Measurements from ENCODE around the gene CRMP1. TPM values are rescaled to one million over a fixed set of nuclear protein-coding genes. Genes with fewer than 3 reads are reported as not detected.

Gene CRMP1
- total RNA-seq, 2 experiments from 2014 or later = 0.12 to 0.15 TPM

DNA sequence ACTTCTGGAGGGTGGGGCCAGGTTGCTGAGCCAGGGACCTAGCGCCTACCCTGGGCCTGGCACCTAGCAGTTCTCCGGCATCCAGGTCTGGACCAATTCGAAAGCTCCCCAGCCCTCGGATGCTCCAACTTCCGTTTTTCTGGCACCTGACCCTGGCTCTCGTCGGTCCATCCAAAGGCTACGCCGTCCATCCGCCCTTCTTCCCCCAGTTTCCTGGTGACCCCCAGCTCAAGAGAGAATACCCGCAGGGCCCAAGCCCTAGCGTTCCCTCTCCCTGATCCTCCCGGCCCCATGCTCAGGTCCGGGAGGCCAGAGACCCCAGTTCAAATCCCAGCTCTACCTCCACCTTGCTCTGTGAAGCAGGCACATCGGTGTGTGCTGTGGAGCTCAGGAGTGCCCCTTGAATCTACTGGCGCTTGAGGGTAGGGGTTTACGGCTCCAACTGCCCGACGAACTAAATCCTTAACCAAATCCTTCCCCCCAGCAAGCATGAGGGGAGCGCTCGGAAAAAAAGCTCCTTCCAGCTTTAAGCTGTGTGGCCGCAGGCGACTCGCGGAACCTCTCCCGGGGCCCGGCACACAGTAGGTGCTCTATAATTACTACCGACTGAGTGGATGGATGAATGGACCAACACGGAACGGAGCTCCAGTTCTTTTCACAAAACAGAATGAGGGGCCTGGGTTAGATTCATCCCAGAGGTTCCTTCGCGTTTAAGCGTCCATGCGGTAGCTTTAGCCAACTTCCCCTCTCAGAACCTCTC is 1.1 kb downstream of the CRMP1 start:
- Mint-ChIP-seq H3K4me1 (peaks cover 4% of the 10 kb centered on the region), H3K27ac (peak overlapping the region; percentile 1), H3K36me3 (ENCODE audit: low read depth) (no peaks in the 10 kb centered on the region), H3K9me3 (no peaks in the 10 kb centered on the region), H3K4me3 (no peak overlapping the region), H3K27me3 (peaks cover 57% of the 10 kb centered on the region)
- ChIA-PET CTCF (interaction anchor here (1.5 kb wide), 1 partner anchor 21 kb away, joined by 3 read pairs; no protein-coding TSS in a partner anchor), POLR2A (no interaction called here)
- DNase-seq = no peak

DNA sequence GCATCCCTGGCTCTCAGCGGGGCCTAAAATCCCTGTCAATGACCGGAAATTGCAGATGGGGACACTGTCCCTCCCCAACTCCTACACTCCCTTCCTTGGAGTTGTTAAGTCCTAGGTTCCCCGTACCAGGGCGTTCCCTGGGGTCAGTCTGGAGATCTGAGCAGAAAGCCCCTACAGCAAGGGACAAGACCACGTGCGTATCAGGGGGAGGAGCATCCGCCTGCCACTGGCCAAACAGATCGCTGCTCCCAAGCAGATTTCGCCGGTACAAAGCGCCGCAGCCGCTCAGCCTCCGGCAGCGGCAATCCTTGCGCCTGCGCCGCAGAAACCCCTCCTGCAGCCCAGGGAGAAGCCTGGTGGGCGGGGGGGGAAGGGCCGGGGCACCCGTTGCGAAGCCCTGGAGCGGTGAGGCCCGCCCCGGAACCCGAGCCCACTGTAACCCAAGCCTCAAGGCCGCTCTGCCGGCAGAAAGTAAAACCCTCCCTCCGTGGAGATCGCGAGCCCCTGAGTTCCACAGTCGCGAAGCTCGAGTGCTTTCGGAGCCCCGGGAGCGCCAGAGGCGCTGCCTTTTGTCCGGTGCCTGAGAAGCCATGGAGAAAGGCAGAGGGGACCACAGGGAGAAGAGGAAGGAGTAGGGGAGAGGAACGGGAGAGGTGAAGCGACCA is 2.7 kb downstream of the CRMP1 start:
- Mint-ChIP-seq H3K27ac (no peak overlapping the region), H3K36me3 (ENCODE audit: low read depth) (no peaks in the 10 kb centered on the region), H3K4me1 (peaks cover 4% of the 10 kb centered on the region), H3K27me3 (peaks cover 69% of the 10 kb centered on the region), H3K4me3 (no peak overlapping the region), H3K9me3 (no peaks in the 10 kb centered on the region)
- CTCF ChIA-PET = interaction anchor here (1.0 kb wide), 1 partner anchor 27 kb away, joined by 3 read pairs; no protein-coding TSS in a partner anchor
- no peak for DNase-seq
- POLR2A ChIA-PET = no interaction called here

DNA sequence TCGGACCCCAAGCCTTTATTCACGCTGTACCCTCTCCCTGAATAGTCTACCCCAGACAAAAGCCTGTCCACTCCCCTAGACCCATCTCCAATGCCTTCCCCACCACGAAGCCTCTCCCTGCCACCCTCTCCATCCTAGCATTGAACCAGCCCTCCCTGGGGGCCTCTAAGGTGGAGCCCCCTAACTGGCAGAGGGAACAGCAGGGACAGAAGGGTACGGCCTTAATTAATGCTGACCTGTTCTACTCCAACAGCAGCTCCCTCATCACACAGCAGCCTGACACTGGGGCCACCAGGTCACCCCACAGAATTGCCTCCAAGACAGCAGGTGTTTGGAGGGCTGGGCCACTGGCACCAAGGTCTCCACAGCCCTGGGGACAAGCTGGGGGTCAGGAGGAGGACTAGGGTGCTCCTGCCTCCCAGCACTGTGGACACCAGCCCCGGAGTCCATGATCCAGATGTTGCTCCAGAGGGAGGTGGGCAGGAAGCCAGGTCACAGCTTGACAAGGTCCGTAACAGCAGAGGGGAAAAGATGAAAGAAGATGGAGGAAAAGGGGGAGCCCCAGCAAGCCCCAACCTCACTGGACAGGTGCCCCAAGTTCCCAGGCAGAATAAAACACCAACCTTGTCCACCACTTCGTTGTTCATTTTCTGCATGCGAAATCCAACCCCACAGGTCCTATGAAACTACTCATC is 3.7 kb downstream of the CRMP1 start:
- POLR2A ChIA-PET = no interaction called here
- DNase-seq = no peak
- CTCF ChIA-PET = interaction anchor here (1.0 kb wide), 1 partner anchor 26 kb away, joined by 3 read pairs; no protein-coding TSS in a partner anchor
- H3K4me1 Mint-ChIP-seq = peaks cover 4% of the 10 kb centered on the region
- no peak overlapping the region for H3K27ac Mint-ChIP-seq
- H3K9me3 Mint-ChIP-seq = no peaks in the 10 kb centered on the region
- H3K27me3 Mint-ChIP-seq = peaks cover 72% of the 10 kb centered on the region
- no peak overlapping the region for H3K4me3 Mint-ChIP-seq
- H3K36me3 Mint-ChIP-seq (ENCODE audit: low read depth) = no peaks in the 10 kb centered on the region

DNA sequence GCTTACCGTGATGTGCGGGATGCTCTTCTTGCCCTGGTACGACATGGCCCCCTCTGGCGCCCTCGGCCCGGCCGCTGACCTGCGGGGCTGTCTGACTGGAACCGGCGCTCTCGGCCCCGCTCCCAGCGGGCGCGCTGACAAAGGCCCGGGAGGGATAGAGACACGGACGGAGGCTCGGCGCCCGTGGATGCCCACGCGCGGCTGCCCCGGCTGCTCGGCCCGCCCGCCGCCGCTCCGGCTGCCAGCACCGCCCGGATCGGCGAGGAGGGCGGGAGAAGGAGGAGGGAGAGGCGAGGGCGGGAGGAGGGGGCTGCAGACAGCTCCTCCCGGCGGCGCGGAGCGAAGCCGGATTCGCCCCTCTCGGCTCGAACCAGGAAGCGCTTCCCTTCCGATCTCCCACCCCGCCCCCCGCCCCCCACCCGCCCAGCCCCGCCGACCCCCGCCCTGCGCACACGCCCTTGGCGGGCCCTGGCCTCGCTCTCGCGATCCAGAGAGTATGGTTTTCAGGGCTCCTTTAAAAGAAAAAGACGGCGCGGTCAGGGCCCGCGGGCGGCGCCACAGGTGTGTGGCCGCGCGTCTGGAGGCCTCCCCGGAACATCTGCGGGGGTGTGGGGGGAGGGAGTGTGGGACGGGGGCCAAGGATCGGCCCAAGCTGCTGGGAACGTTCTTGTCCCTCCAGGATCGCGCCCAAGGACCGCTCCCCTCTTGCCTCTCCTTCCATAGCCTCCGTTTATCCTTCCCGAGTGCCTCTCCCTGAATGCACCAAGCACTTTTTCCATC is 4.5 kb downstream of the CRMP1 start:
- no peak overlapping the region for H3K4me3 Mint-ChIP-seq
- peaks cover 4% of the 10 kb centered on the region for H3K4me1 Mint-ChIP-seq
- no peaks in the 10 kb centered on the region for H3K36me3 Mint-ChIP-seq (ENCODE audit: low read depth)
- ChIA-PET CTCF (no interaction called here), POLR2A (no interaction called here)
- H3K27me3 Mint-ChIP-seq = peaks cover 71% of the 10 kb centered on the region
- H3K27ac Mint-ChIP-seq = no peak overlapping the region
- H3K9me3 Mint-ChIP-seq = no peaks in the 10 kb centered on the region
- DNase-seq = no peak

DNA sequence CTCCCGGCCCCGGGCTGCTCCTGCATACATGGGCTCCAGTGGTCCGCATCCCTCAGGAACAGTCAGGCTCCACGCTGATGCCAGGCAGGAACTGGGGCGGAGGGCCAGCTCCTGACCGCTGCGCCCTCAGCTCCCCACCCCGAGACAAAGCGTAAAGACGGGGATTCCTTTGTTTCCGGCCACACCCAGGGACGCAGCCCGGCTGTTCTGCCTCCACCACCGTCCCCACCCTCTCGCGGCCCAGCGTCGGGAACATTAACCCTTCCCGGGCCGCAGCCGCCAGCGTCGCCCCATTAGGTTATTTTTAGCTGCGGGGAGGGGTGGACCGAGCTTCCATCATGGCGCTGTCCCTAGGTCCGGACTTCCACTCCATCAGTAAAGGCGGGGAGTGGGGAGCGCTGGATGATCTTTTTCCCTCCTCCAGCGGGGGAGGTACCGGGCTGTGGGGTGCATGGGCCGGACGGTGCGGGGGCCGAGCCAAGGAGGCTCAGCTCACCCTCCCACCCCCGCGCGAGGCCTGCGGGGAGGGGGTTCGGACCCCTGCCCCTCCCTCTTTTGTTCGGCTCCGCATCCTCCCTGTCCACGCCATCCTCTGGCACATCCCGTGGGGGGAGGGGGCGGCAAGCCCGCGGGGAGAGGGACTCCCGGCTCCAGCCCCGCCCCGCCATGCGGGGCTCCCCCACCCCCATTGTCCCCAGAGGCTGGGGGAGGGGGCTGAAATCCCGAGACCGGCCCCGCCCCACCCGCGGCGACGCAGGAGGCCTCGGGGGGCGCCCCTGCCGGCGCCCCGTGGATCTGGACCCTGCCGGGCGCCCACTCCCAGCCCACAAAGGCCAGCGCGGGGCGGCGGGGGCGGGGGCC is 5.3 kb downstream of the CRMP1 start:
- DNase-seq = no peak
- POLR2A ChIA-PET = no interaction called here
- Mint-ChIP-seq H3K4me3 (no peak overlapping the region), H3K36me3 (ENCODE audit: low read depth) (no peaks in the 10 kb centered on the region), H3K9me3 (no peaks in the 10 kb centered on the region), H3K4me1 (peaks cover 4% of the 10 kb centered on the region), H3K27me3 (peaks cover 73% of the 10 kb centered on the region), H3K27ac (no peak overlapping the region)
- CTCF ChIA-PET = no interaction called here

DNA sequence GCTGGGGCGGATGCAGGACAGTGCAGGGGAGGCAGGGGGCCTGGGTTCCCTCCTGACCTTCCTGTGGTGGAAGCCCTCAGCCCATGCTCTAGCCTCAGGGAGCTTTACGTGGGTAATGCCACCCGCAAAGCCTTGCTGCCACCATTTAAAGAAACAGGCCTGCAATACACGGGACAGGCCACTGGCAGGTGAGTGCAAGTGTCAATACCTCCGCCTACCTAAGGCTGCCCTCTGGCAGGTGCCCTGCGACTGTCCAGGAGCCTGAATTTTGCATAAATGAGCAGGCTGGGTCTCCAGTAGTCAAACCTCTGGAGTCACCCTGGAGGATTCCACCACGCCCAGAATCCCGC is 5.9 kb downstream of the CRMP1 start:
- Mint-ChIP-seq H3K27me3 (peaks cover 74% of the 10 kb centered on the region), H3K4me3 (no peak overlapping the region), H3K36me3 (ENCODE audit: low read depth) (no peaks in the 10 kb centered on the region), H3K27ac (no peak overlapping the region), H3K9me3 (no peaks in the 10 kb centered on the region), H3K4me1 (peaks cover 4% of the 10 kb centered on the region)
- no peak for DNase-seq
- POLR2A ChIA-PET = no interaction called here
- CTCF ChIA-PET = no interaction called here

DNA sequence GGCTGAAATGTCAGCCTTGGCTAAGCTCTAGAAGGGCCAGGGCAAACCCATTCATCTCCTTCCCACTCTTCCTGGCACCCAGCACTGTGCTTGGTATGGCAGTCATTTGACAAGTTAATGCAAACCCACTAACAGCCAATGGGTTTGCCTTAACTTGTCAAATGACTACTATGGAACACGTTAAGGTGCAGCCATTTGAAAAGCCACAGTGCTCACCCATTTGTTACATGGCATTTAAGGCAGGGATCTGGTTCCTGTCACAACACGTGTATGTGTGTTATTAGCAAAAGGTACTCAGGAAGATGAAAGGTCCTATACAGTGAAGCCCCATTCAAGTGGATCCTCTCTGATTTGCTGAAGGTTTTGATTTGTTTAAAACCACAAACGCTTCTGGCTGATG is 7.2 kb downstream of the CRMP1 start:
- Mint-ChIP-seq H3K4me1 (peaks cover 4% of the 10 kb centered on the region), H3K4me3 (no peak overlapping the region), H3K27ac (no peak overlapping the region), H3K9me3 (no peaks in the 10 kb centered on the region), H3K36me3 (ENCODE audit: low read depth) (no peaks in the 10 kb centered on the region), H3K27me3 (peaks cover 66% of the 10 kb centered on the region)
- ChIA-PET CTCF (no interaction called here), POLR2A (no interaction called here)
- DNase-seq = no peak

DNA sequence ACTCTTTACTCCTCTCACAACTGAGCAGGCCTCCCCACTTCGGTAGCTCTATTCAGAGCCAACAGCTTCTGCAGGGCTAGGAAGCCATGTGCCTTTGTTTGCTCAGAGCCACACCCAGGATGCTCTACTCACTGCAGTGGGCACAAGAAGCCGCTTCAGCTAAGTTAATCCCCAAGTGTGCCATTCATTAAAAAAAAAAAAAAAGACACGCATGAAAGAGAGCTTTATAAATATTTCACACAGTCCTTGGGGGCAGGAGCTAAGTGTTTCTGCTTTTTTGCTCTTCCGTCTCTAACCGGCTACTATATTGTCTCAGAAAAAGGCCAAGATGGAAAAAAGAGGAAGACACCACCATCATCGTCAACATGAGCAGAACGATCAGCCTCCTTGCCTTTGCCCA is 8.1 kb downstream of the CRMP1 start:
- Mint-ChIP-seq H3K4me3 (no peak overlapping the region), H3K27ac (no peak overlapping the region), H3K4me1 (peaks cover 4% of the 10 kb centered on the region), H3K27me3 (peaks cover 59% of the 10 kb centered on the region), H3K36me3 (ENCODE audit: low read depth) (no peaks in the 10 kb centered on the region), H3K9me3 (no peaks in the 10 kb centered on the region)
- no peak for DNase-seq
- CTCF ChIA-PET = interaction anchor here (0.6 kb wide), 1 partner anchor 161 kb away, joined by 4 read pairs; no protein-coding TSS in a partner anchor
- POLR2A ChIA-PET = no interaction called here

DNA sequence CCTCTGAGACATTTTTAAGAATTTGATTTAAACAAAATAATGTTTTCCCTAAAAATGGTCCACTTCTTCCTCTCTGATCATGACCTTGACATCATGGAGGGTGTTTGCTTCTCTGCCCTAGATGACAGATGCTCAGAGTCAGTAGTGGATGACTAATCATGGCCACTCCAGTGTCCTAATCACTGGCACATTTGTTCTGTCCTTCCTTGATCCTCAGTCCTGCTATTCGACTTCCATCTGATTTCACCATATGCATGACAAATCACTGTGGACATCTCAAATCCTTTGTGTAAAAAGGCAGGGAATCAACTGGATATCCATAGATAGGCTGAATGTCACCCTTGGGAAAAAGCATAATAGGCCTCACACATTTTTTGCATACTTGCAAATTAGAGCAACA is 9.0 kb downstream of the CRMP1 start:
- Mint-ChIP-seq H3K27ac (no peak overlapping the region), H3K9me3 (no peaks in the 10 kb centered on the region), H3K36me3 (ENCODE audit: low read depth) (no peaks in the 10 kb centered on the region), H3K27me3 (peaks cover 53% of the 10 kb centered on the region), H3K4me1 (peaks cover 3% of the 10 kb centered on the region), H3K4me3 (no peak overlapping the region)
- POLR2A ChIA-PET = no interaction called here
- CTCF ChIA-PET = no interaction called here
- DNase-seq = no peak

DNA sequence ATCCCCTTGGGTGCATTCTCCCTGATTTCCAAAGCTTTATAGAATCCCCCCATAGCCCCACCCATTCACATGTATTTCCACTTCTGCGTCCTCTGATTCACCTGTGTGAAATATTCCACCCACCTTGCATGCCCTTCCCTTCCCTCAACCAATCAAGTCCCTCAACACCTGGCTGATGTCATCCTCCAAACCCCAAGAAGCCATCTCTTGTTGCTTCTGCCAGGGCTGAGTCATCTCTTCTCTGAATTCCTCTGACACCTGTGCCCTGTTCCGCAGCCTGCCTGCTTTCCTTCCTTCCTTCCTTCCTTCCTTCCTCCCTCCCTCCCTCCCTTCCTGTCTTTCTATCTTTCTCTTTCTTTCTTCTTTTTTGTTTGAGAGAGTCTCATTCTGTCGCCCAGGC is 9.9 kb downstream of the CRMP1 start:
- DNase-seq = no peak
- Mint-ChIP-seq H3K9me3 (no peaks in the 10 kb centered on the region), H3K36me3 (ENCODE audit: low read depth) (no peaks in the 10 kb centered on the region), H3K4me1 (no peaks in the 10 kb centered on the region), H3K27me3 (peaks cover 52% of the 10 kb centered on the region), H3K4me3 (no peak overlapping the region), H3K27ac (no peak overlapping the region)
- ChIA-PET POLR2A (no interaction called here), CTCF (interaction anchor here (0.7 kb wide), 1 partner anchor 13 kb away, joined by 3 read pairs; no protein-coding TSS in a partner anchor)

DNA sequence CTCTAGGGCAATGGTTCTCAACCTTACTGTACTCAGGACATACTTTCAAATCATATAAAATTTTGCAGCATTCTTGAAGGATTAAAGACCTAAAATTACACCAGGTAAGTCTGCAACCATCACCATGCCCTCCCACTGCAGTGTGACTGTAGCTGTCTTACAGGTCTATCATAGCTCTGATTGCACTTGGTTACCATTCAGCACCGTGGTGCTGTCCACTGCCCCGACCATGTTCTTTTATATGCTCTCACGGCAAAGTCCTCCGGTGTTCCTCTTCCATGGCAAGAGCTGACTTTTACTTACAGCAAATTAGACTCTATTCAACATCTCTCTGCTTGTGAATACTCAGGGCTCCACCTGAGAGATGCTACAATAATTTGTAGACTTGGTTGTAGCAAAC is 11.5 kb downstream of the CRMP1 start:
- H3K27me3 Mint-ChIP-seq = peaks cover 41% of the 10 kb centered on the region
- no peaks in the 10 kb centered on the region for H3K4me1 Mint-ChIP-seq
- no peak overlapping the region for H3K27ac Mint-ChIP-seq
- H3K9me3 Mint-ChIP-seq = no peaks in the 10 kb centered on the region
- CTCF ChIA-PET = interaction anchor here (0.5 to 0.6 kb wide), 2 partner anchors 1088 to 1247 kb away, joined by 3 read pairs; no protein-coding TSS in a partner anchor
- DNase-seq = no peak
- H3K4me3 Mint-ChIP-seq = no peak overlapping the region
- no peaks in the 10 kb centered on the region for H3K36me3 Mint-ChIP-seq (ENCODE audit: low read depth)
- POLR2A ChIA-PET = no interaction called here

DNA sequence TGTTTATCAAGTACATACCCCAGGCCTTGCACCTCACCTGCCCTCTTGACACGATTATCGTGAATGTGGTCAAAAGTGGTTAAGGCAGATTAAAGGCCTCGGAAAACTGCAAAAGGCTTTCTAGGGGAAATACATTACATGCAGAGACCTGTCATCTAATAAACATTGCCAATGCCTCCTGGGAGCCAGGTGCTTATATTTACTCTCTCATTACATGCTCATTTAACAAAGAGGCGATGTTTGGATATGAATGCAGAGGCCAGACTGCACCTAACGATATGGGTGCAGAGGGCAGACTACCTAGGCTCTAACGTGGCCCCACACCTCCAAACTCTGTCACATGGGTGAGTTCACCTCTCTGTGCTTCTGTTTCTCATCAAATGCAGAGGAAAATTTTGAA is 14.5 kb downstream of the CRMP1 start:
- DNase-seq = no peak
- Mint-ChIP-seq H3K27me3 (peaks cover 19% of the 10 kb centered on the region), H3K9me3 (peaks cover 2% of the 10 kb centered on the region), H3K4me3 (no peak overlapping the region), H3K4me1 (no peaks in the 10 kb centered on the region), H3K27ac (no peak overlapping the region), H3K36me3 (ENCODE audit: low read depth) (no peaks in the 10 kb centered on the region)
- ChIA-PET CTCF (no interaction called here), POLR2A (no interaction called here)
